ENCODE measurements around the gene TMEM132E. TPM values are rescaled to one million over a fixed set of nuclear protein-coding genes. Genes with fewer than 3 reads are reported as not detected.

The TMEM132E gene
- total and polyA plus RNA-seq, 2 experiments from 2014 or later = 0.16 to 0.45 TPM

DNA sequence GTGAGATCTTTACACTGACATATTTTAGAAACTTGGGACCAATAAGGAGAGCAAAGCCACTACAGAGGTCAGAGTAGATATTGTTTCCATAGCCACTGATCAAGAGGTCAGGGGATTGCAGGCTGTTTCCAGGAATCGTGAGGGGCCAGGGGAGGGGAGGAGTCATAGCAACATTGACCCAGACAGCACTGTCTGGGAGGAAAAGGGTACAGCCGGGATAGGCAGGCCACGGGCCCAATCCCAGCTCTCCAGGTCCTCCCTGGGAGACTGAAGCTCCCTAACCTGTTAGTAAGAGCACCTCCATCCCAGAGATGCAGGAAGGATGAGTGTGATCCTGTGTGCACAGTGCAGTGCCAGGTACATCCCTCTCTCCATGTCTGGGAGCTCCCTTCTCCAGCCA lies 48.5 kb upstream of the TMEM132E start (continued):
- TF ChIP-seq CTCF (conservative IDR thresholded peaks at IDR 0.05; ENCODE audit: low read depth in 2 of 2) (no peak), EZH2 (IDR thresholded peaks at IDR 0.05; ENCODE audit: low read depth, unreplicated experiment) (no peak)
- TF ChIP-seq, protein P1, sequence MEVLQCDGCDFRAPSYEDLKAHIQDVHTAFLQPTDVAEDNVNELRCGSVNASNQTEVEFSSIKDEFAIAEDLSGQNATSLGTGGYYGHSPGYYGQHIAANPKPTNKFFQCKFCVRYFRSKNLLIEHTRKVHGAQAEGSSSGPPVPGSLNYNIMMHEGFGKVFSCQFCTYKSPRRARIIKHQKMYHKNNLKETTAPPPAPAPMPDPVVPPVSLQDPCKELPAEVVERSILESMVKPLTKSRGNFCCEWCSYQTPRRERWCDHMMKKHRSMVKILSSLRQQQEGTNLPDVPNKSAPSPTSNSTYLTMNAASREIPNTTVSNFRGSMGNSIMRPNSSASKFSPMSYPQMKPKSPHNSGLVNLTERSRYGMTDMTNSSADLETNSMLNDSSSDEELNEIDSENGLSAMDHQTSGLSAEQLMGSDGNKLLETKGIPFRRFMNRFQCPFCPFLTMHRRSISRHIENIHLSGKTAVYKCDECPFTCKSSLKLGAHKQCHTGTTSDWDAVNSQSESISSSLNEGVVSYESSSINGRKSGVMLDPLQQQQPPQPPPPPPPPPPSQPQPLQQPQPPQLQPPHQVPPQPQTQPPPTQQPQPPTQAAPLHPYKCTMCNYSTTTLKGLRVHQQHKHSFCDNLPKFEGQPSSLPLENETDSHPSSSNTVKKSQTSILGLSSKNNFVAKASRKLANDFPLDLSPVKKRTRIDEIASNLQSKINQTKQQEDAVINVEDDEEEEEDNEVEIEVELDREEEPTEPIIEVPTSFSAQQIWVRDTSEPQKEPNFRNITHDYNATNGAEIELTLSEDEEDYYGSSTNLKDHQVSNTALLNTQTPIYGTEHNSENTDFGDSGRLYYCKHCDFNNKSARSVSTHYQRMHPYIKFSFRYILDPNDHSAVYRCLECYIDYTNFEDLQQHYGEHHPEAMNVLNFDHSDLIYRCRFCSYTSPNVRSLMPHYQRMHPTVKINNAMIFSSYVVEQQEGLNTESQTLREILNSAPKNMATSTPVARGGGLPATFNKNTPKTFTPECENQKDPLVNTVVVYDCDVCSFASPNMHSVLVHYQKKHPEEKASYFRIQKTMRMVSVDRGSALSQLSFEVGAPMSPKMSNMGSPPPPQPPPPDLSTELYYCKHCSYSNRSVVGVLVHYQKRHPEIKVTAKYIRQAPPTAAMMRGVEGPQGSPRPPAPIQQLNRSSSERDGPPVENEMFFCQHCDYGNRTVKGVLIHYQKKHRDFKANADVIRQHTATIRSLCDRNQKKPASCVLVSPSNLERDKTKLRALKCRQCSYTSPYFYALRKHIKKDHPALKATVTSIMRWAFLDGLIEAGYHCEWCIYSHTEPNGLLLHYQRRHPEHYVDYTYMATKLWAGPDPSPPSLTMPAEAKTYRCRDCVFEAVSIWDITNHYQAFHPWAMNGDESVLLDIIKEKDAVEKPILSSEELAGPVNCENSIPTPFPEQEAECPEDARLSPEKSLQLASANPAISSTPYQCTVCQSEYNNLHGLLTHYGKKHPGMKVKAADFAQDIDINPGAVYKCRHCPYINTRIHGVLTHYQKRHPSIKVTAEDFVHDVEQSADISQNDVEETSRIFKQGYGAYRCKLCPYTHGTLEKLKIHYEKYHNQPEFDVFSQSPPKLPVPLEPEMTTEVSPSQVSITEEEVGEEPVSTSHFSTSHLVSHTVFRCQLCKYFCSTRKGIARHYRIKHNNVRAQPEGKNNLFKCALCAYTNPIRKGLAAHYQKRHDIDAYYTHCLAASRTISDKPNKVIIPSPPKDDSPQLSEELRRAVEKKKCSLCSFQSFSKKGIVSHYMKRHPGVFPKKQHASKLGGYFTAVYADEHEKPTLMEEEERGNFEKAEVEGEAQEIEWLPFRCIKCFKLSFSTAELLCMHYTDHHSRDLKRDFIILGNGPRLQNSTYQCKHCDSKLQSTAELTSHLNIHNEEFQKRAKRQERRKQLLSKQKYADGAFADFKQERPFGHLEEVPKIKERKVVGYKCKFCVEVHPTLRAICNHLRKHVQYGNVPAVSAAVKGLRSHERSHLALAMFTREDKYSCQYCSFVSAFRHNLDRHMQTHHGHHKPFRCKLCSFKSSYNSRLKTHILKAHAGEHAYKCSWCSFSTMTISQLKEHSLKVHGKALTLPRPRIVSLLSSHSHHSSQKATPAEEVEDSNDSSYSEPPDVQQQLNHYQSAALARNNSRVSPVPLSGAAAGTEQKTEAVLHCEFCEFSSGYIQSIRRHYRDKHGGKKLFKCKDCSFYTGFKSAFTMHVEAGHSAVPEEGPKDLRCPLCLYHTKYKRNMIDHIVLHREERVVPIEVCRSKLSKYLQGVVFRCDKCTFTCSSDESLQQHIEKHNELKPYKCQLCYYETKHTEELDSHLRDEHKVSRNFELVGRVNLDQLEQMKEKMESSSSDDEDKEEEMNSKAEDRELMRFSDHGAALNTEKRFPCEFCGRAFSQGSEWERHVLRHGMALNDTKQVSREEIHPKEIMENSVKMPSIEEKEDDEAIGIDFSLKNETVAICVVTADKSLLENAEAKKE (CRISPR knock-in tag; IDR thresholded peaks at IDR 0.05) = no peak

DNA sequence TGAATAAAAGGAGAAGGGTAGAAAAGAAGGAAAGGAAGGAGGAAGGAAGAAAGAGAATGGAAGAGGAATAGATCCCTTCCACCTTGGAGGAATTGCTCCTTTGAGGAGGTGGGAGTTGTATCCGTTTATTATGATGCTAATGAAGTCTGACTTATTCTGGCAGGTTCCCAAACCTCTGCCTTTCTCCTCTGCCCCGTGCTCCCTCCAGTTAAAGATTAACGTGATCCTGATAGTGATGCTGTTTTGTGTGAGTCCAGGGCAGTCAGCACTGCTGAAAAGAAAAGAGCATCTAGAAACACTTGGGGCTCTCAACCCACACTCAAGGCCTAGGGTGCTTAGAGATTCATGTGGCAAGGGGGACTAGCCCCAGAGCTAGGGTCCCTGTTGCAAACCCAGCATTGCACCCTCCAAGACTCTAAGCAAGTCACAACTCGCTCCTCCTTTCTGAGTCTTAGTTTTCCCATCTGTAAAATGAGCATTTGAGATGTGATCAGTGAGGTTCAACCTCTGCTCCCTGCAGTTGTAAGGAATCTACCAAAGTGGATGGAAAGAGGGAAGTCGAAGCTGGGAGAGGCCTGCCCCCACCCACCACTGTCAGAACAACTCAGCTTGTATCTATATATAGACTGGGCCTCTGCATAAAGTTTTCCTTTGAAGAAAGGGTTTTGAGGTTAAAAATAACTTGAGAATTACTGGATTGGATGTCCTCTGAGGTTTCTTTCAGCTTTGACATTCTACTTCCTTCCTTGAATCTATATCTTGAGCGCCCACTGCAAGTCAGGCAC lies 46.9 kb upstream of the TMEM132E start:
- Mint-ChIP-seq H3K36me3 (ENCODE audit: low read depth) (no peaks in the 10 kb centered on the region), H3K27ac (no peak overlapping the region), H3K9me3 (no peaks in the 10 kb centered on the region), H3K4me3 (no peak overlapping the region), H3K27me3 (ENCODE audit: insufficient read depth, low read depth, poor library complexity) (peaks cover 4% of the 10 kb centered on the region), H3K4me1 (no peaks in the 10 kb centered on the region)
- Histone ChIP-seq H3K36me3 (ENCODE audit: insufficient read depth) (no peaks in the 10 kb centered on the region), H3K27ac (ENCODE audit: low read depth) (no peak overlapping the region), H3K9me2 (ENCODE audit: insufficient read depth) (no peaks in the 10 kb centered on the region), H3K4me1 (ENCODE audit: insufficient read depth) (no peaks in the 10 kb centered on the region), H3K27me3 (ENCODE audit: insufficient read depth) (no peaks in the 10 kb centered on the region), H3K79me2 (replicated peaks; ENCODE audit: insufficient read depth) (no peaks in the 10 kb centered on the region), H2AFZ (no peak overlapping the region), H4K20me1 (replicated peaks; ENCODE audit: insufficient read depth) (0 out of 2 replicates have a peak, but pooled peaks cover 4% of the 10 kb centered on the region), H3K4me3 (no peak overlapping the region), H3K4me2 (no peak overlapping the region), H3F3A (replicated peaks; ENCODE audit: low read depth) (no peaks in the 10 kb centered on the region)
- ATAC-seq (no peak), DNase-seq (ENCODE audit: low spot score) (no peak)
- TF ChIP-seq EZH2phosphoT487 (IDR thresholded peaks at IDR 0.05; ENCODE audit: unreplicated experiment) = no peak
- TF ChIP-seq, protein P1 (CRISPR knock-in tag; IDR thresholded peaks at IDR 0.05) = no peak
